ENCODE data around the gene GDAP1L1. TPM values are rescaled to one million over a fixed set of nuclear protein-coding genes. Genes with fewer than 3 reads are reported as not detected.

GDAP1L1 gene
- total RNA-seq, 1 donor: not detected

- no peak overlapping the region for H3K4me3 ChIP-seq (ENCODE audit: low read depth, low read length)
- DNase-seq (ENCODE audit: low read depth): no peak
- TF ChIP-seq CTCF (IDR thresholded peaks at IDR 0.05; ENCODE audit: insufficient read depth, low read depth, low read length): no peak
Observed at GRCh38 chr20:44328428-44328827, 81.3 kb downstream of the GDAP1L1 start.

Other genes with a start within 250 kb of the GDAP1L1 start
- gene JPH2, start 60.1 kb upstream of the GDAP1L1 start, total RNA-seq: 37.4 and 50.5 TPM in 2 replicates
- gene OSER1, start 36.5 kb upstream of the GDAP1L1 start, total RNA-seq: 28.7 and 45.8 TPM in 2 replicates
- gene FITM2, start 63.9 kb downstream of the GDAP1L1 start, total RNA-seq: 8.7 and 10.8 TPM in 2 replicates
- not detected in 2 replicates for gene R3HDML, start 89.7 kb downstream of the GDAP1L1 start, total RNA-seq
- not detected in 2 replicates for gene HNF4A, start 108.4 kb downstream of the GDAP1L1 start, total RNA-seq
- 16.1 and 22.9 TPM in 2 replicates for gene TTPAL, start 228.6 kb downstream of the GDAP1L1 start, total RNA-seq

Data from fibroblast of villous mesenchyme (primary cell).